Mesodermal cell (in vitro differentiated cells): ENCODE data around the gene SSBP2.

Source experiments
- H3K27ac ChIP-seq: 2 replicates; pipeline ENCODE4 v1.7.0; 2013; ENCODE audit warnings: mild to moderate bottlenecking, low read depth, low read length, moderate library complexity; ENCODE audit not compliant: severe bottlenecking
- H3K36me3 ChIP-seq: 2 replicates; pipeline ENCODE4 v1.7.1; 2013; ENCODE audit warnings: mild to moderate bottlenecking, low read length, moderate library complexity; ENCODE audit not compliant: control insufficient read depth, insufficient read depth
- H3K4me1 ChIP-seq: one replicate; pipeline ENCODE4 v1.7.1; 2013; ENCODE audit warnings: mild to moderate bottlenecking, low read length; ENCODE audit not compliant: insufficient read depth, control insufficient read depth, poor library complexity, severe bottlenecking
- H3K4me3 ChIP-seq: 2 replicates; pipeline ENCODE4 v1.7.0; 2013; ENCODE audit warnings: low read length, control low read depth, mild to moderate bottlenecking; ENCODE audit not compliant: insufficient read depth, poor library complexity, severe bottlenecking; ENCODE audit errors: extremely low read depth
- H3K9me3 ChIP-seq: 2 replicates; pipeline ENCODE4 v1.7.1; 2013; ENCODE audit warnings: mild to moderate bottlenecking, low read length, moderate library complexity; ENCODE audit not compliant: control insufficient read depth
- WGBS, 2 experiments: methylation state at CpG; one replicate each; pipeline ENCODE4 v1.1.5; 2013; ENCODE audit warnings: missing lambda C conversion rate in 2 of 2; ENCODE audit not compliant: insufficient coverage in 2 of 2; 5-methylcytosine and 5-hydroxymethylcytosine counted together

Gene SSBP2

GRCh38 chr5:81370912-81371311 lies 380.0 kb downstream of the SSBP2 start:
- Histone ChIP-seq H3K36me3 (no peaks in the 10 kb centered on the region), H3K4me1 (no peaks in the 10 kb centered on the region), H3K4me3 (no peak overlapping the region), H3K27ac (no peak overlapping the region), H3K9me3 (no peaks in the 10 kb centered on the region)

GRCh38 chr5:81365541-81365940 lies 385.4 kb downstream of the SSBP2 start:
- H3K9me3 ChIP-seq: no peaks in the 10 kb centered on the region
- no peaks in the 10 kb centered on the region for H3K36me3 ChIP-seq
- 91 to 100% methylated on average over 1 to 4 of the region's 5 CpGs for WGBS, 2 experiments
- H3K4me1 ChIP-seq: no peaks in the 10 kb centered on the region
- H3K27ac ChIP-seq: no peak overlapping the region
- H3K4me3 ChIP-seq: no peak overlapping the region

- Histone ChIP-seq H3K27ac (no peak overlapping the region), H3K4me1 (no peaks in the 10 kb centered on the region), H3K36me3 (no peaks in the 10 kb centered on the region), H3K9me3 (no peaks in the 10 kb centered on the region), H3K4me3 (no peak overlapping the region)
- 83 to 87% methylated on average over 2 to 3 of the region's 4 CpGs for WGBS, 2 experiments
These were observed 387.6 kb downstream of the SSBP2 start for GRCh38 chr5:81363093-81363871.
